ENCODE measurements around the gene DOCK6.

The DOCK6 gene

DNA sequence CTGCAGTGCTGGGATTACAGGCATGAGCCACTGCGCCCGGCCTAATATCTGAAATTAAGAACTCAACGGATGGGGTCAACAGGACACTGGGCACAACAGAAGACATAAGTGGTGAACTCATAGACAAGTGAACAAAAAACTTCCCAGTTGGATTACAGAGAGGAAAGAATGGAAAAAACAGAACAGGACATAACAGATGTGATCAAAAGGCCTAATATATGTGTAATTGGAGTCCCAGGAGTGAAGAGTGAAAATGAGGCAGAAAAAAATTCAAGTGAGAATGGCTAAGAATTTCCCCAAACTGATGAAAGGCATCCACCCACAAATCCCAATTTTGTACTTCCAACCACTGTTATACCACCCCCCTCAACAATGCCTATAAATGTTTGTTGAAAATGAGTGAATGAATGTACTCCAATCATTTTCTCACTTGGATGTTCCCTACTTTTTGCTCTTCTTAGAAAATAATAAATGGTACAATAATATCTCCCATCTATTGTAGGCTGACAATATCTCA lies 41.2 kb downstream of the DOCK6 start:
- DNase-seq: no peak

DNA sequence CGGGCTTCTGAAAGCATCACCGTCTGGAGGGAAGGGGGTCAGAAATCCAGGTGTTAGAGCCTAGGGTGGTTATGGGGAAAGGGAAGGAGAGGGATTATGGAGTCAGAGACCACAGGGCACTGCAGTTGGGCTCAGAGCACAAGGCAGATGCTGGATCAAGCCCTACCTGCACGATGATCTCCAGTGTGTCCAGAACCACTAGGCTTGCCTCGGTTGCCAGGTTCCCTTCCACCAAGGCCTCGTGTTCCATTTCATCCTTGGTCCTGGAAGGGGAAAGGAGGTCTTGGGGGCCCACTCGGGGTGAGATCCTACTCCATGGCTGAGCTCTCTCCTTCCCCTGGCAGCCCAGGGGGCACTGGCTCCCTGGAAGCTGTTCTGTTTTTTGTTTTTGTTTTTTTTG lies 47.9 kb downstream of the DOCK6 start:
- DNase-seq: no peak

DNA sequence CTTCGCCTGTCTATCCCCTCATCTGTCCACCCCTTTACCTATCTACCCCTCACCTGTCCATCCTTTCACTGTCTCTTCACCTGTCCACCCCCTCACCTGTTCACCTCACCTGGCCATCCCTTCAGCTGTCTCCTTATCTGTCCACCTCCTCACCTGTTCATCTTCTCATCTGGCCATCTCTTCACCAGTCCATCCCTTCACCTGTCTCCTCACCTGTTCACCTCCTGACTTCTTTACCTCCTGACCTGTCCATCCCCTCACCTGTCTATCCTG lies 51.7 kb downstream of the DOCK6 start:
- no peak for DNase-seq

- no peak for DNase-seq
Observed at GRCh38 chr19:11209839-11210655, 52.3 kb downstream of the DOCK6 start.

DNA sequence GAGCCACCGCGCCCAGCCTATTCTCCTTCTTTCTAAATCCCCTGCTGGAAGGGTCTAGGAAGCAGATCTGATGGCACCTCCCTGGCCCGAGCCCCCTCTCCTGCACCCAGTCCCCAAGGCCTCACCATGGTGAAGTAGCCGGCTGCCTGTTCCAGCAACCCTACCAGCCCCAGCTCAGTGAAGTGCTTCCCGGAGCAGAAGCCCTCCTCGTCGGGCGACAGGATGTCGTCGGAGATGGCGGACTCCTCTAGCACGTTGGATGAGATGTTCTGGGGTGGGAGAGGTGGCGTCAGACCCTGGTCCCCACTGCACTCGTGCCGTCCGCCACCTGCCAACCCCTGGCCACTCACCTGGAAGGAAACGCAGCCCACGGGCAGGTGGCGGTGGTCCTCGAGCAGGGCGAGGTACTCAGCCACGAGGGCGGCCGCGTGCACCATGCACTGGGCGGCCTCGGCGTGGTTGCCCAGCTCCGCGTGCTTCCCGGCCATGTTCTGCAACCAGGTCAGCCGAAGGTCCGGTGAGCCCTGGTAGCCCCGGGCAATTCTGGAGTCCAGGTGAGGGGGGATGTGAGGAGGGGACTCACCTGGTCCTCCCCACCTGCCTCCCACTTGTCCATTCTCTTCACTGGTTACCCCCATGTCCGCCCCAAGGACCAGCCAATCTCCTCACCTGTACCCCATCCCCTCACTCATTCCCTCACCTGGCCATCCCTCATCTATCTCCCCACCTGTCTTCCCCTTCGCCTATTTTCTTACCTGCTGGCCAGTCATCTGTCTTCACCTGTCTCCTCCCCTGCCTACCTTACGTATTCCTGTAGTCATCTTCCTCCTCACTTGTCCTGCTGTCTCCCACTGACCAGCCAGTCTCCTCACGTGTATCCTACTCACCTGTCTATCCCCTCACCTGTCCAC lies 53.5 kb downstream of the DOCK6 start:
- no peak for DNase-seq

DNA sequence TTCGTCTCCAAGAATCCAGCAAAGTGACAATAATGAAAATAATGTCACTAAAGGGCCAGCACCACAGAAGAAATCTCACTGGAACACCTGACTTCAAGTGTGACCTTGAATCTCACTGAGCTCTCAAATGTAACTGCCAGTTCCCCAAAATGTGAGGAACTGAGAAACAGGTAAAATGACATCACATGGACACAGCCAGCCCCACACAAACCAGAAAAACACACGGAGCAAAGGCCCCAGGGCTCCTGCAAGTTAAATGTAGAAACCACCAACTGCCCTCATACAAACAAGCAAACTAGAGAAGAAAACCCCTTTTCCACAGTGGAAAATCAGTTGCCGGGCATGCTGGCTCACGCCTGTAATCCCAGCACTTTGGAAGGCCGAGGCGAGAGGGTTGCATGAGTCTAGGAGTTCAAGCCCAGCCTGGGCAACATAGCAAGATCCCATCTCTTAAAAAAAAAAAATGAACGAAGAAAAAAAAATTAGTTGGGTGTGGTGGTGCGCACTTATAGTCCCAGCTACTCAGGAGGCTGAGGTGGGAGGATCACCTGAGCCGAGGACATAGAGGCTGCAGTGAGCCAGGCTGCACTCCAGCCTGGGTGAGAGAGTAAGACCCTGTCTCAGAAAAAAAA lies 56.3 kb downstream of the DOCK6 start:
- no peak for DNase-seq

GRCh38 chr19:11204943-11205349 lies 57.4 kb downstream of the DOCK6 start:
- DNase-seq: no peak

GRCh38 chr19:11204076-11204602 lies 58.2 kb downstream of the DOCK6 start:
- no peak for DNase-seq

GRCh38 chr19:11203194-11204075 lies 58.9 kb downstream of the DOCK6 start:
- peak; percentile 72 for DNase-seq

DNA sequence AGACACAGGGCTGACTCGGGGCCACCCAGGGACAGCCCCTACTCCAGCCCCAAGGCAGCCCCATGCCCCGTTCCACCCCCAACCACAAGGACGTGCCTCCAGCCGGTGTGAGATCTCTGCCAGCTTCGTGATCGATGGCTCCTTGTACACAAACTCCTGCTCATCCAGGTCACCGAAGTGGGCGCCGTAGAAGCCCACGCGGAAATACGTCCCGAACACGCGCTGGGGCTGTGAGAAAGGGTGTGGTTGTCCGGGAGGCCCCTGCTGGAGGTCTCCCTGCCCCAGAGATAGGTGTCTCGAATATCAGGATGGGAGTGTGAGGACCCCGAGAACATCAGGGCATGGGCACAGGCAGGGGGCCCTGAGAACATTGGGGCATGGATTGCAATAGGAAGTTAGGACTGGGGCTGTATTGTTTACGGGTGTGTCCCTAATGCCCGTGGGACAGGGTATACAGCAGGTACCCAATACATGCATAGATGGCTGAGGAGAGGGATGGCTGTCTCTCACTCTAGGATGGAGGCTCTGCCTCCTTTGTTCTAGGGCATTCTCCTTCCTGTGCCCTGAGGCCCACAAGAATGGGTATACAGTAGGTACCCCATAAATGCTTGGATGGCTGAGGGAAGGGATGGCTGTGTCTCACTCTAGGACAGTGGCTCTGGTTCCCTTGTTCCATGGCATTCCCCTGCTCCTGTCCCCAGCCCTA lies 59.7 kb downstream of the DOCK6 start:
- no peak for DNase-seq

DNA sequence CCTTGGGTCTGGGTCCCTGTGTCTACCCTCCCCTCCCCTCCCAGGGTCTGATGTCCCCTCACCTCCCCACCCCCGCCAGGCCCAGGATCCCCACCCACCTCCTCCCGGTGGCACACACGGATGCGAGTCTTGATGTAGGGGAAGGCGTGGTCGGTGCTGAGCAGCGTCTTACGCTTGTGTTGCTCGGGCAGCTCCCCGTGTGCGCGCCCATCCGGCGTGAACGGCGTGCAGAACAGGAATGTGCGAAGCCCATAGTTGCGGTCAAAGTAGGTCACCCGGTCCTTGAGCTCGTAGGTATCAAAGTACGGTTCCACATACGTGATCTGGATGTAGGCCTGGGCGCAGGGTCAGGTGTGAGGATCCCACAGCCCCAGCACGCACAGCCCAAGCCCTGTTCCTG lies 60.5 kb downstream of the DOCK6 start:
- no peak for DNase-seq

DNA sequence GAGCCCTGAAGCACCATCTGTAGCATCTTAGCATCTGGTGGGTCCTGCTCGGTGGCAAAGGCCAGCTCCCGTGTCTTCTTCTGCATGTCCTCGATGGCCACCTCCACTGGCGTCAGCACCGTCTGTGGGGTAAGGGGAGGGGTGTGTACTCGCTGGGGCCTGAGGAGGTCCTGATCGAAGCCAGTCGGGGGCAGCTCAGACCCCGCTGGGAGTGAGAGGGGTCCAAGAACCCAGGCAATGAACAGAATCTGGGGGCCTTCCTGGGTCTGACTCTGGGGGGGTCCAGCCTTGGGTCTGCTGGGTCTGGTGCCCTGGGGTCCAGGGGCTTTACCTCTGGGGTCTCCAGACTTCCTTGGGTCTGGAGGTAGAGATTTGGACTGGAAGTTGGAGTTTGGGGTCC lies 61.4 kb downstream of the DOCK6 start:
- DNase-seq: no peak

- no peak for DNase-seq
Observed at GRCh38 chr19:11200015-11200574, 62.2 kb downstream of the DOCK6 start.

- DNase-seq: no peak
Observed at GRCh38 chr19:11199517-11199916, 62.8 kb downstream of the DOCK6 start.

GRCh38 chr19:11198769-11199424 lies 63.4 kb downstream of the DOCK6 start:
- DNase-seq: no peak

DNA sequence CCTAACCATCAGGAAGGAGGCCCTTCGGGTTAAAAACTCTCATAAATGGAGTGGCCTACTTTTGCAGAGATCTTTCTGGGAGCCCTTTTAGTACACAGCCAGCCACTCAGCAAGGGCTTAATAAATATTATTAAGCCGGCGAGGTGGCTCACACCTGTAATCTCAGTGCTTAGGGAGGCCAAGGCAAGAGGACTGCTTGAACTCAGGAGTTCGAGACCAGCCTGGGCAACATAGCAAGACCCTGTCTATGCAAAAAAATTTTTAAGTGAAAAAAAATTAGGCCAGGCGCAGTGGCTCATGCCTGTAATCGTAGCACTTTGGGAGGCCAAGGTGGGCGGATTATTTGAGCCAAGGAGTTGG lies 64.2 kb downstream of the DOCK6 start:
- DNase-seq: no peak

DNA sequence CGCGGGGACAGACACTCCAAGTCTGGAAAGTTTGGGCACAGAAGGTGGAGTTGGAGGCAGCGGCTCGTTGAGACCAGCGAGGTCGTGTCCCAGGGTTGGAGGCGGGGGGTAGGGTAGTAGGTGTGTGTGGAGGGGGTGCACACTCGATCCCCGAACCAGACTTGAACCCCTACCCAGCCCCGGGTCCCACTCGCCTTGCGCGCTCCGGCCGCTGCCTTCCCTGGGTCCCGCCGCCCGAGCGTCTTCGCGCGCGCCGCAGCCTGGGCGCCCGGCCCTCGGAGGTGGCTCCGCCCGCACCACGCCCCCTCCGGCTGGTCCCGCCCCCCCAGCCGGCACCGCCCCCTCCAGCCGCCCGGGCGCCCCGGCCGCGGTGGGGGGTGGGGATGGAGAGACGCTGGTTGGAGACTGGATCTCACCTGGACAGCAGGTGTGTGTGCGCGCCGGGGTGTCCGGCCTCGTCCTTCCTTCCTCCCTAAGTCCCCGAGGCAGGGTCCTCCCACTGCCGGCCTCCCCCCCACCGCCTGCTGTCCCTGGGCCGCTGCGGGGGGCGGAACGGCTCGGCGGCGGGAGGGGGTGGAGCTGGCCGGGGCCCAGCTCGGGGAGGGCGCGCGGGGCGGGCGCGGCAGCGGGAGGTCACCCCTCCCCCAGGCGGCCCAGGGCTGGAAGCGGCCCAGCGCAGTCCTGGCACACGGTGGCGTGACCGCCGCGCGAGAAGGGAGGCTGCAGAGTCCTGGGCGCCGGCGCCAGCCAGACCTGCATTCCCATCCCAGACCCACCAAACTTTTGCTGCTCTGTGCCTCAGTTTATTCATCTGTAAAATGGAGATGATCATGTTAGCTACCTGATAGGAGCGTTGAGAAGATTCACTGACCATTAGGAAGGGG lies 64.8 kb downstream of the DOCK6 start, which contains the start of gene KANK2:
Gene KANK2 (minus strand): TSS at position 255 of the 884 bp plus-strand sequence. CDS start 3,034 bp downstream, outside the sequence.
- DNase-seq: peak; percentile 92

DNA sequence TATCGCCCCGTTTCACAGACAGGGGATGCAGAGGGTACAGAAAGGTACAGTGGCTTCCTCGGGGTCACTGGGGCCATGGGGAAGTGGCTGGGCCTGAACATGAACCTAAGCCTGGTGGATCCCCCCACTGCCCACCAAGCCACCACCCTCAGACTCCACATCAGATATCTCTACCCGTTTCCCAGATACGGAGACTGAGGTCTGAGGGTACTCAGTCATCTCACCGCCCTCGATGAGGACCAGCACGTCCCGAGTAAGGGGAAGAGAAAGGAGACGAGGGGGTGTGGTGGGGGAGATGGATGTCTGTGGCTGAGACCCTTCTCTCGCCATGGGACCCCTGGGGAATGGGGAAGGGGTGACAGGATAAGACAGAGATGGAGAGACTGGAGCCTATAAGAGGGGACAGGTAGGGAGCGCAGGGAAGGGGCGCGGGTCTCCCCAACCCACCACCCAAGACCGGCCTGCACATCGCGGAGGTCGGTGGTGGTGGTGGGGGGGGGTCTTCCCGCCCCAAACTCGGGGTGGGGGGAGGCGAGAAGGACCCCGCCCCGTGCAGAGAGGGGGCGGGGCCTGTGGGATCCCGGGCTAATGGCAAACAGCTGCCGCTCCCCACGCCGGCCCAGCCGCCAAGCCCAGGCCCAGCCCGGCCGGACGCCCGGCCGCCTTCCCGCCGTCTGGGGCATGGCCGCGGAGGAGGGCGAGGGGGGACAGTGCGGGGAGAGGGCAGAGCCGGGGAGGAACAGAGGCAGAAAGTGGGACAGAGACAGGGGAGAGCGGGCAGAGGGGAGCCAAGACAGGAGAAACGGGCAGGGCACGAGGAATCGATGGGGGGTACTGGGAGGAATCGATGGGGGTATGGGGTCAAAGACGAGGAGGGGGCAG lies 65.7 kb downstream of the DOCK6 start:
- DNase-seq: no peak
